Measurements from ENCODE around the gene MOSPD2. TPM values are rescaled to one million over a fixed set of nuclear protein-coding genes. Genes with fewer than 3 reads are reported as not detected.

The MOSPD2 gene
- total and polyA plus RNA-seq, 2 donors (not counting 1 experiment from before 2014, with no cell fraction given) = 16.0 to 30.2 TPM

GRCh38 chrX:14920196-14920595, 47.0 kb downstream of the MOSPD2 start:
- Histone ChIP-seq H3K9me3 (ENCODE audit: control insufficient read depth, insufficient read depth, low read depth, low read length) (no peaks in the 10 kb centered on the region), H3K27ac (ENCODE audit: insufficient read depth, low read length) (no peak overlapping the region), H4K20me1 (ENCODE audit: control insufficient read depth, extremely low read depth, insufficient read depth, low read length) (no peaks in the 10 kb centered on the region), H3K36me3 (ENCODE audit: control insufficient read depth, insufficient read depth, low read length) (no peaks in the 10 kb centered on the region), H3K27me3 (ENCODE audit: control insufficient read depth, insufficient read depth, low read length) (no peaks in the 10 kb centered on the region), H3K79me2 (ENCODE audit: control insufficient read depth, insufficient read depth, low read length) (no peaks in the 10 kb centered on the region), H3K4me3 (replicated peaks in 1 of 4; ENCODE audit: control extremely low read depth in 1 of 4, insufficient read depth in 1 of 4, low read depth in 3 of 4, low read length in 4 of 4) (no peak overlapping the region), H3K4me1 (ENCODE audit: control insufficient read depth, extremely low read depth, insufficient read depth, low read length) (no peaks in the 10 kb centered on the region), H3K9ac (ENCODE audit: insufficient read depth, low read length) (no peak overlapping the region), H2AFZ (ENCODE audit: low read length) (no peak overlapping the region), H3K4me2 (ENCODE audit: extremely low read depth, insufficient read depth, low read length) (no peak overlapping the region)
- DNase-seq (ENCODE audit: low read depth in 2 of 2) = peak; percentile 9 to 82
- TF ChIP-seq EZH2 (IDR thresholded peaks at IDR 0.05; ENCODE audit: low read length, missing control alignments) = no peak
- TF ChIP-seq CTCF (conservative IDR thresholded peaks at IDR 0.05 in 1 of 2, IDR thresholded peaks at IDR 0.05 in 1 of 2; ENCODE audit: low read depth in 1 of 2, low read length in 2 of 2) = no peak

GRCh38 chrX:14922437-14922836, 49.2 kb downstream of the MOSPD2 start:
- Histone ChIP-seq H3K79me2 (ENCODE audit: control insufficient read depth, insufficient read depth, low read length) (no peaks in the 10 kb centered on the region), H3K27me3 (ENCODE audit: control insufficient read depth, insufficient read depth, low read length) (no peaks in the 10 kb centered on the region), H3K4me2 (ENCODE audit: extremely low read depth, insufficient read depth, low read length) (no peak overlapping the region), H3K4me1 (ENCODE audit: control insufficient read depth, extremely low read depth, insufficient read depth, low read length) (no peaks in the 10 kb centered on the region), H3K4me3 (replicated peaks in 1 of 4; ENCODE audit: control extremely low read depth in 1 of 4, insufficient read depth in 1 of 4, low read depth in 3 of 4, low read length in 4 of 4) (no peak overlapping the region), H2AFZ (ENCODE audit: low read length) (no peak overlapping the region), H3K9ac (ENCODE audit: insufficient read depth, low read length) (no peak overlapping the region), H3K27ac (ENCODE audit: insufficient read depth, low read length) (peak overlapping the region; percentile 31), H4K20me1 (ENCODE audit: control insufficient read depth, extremely low read depth, insufficient read depth, low read length) (no peaks in the 10 kb centered on the region), H3K9me3 (ENCODE audit: control insufficient read depth, insufficient read depth, low read depth, low read length) (no peaks in the 10 kb centered on the region), H3K36me3 (ENCODE audit: control insufficient read depth, insufficient read depth, low read length) (no peaks in the 10 kb centered on the region)
- DNase-seq (ENCODE audit: low read depth in 2 of 2) = peak; percentile 67 to 94
- TF ChIP-seq EZH2 (IDR thresholded peaks at IDR 0.05; ENCODE audit: low read length, missing control alignments) (no peak), CTCF (conservative IDR thresholded peaks at IDR 0.05 in 1 of 2, IDR thresholded peaks at IDR 0.05 in 1 of 2; ENCODE audit: low read depth in 1 of 2, low read length in 2 of 2) (no peak)

DNA sequence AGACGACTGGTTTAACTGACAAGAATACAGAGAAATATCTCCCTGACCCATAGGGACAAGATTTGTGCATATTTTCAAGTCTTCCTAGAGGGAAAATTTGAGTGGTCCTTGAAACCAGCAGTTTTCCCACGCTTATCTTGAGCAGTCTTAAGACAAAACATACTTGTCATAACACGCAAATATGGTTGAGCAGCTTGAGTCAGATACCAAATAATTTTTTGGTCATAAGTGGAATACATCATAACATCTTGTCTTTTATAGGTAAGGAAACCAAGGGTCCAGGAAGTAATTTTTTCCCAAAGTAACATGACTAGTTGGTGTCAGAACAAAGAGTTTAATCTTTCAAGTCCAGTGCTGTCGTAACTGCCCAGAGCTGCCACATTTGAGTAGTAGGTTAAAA, 50.5 kb downstream of the MOSPD2 start:
- TF ChIP-seq EZH2 (IDR thresholded peaks at IDR 0.05; ENCODE audit: low read length, missing control alignments) (no peak), CTCF (conservative IDR thresholded peaks at IDR 0.05 in 1 of 2, IDR thresholded peaks at IDR 0.05 in 1 of 2; ENCODE audit: low read depth in 1 of 2, low read length in 2 of 2) (no peak)
- Histone ChIP-seq H3K4me2 (ENCODE audit: extremely low read depth, insufficient read depth, low read length) (no peak overlapping the region), H4K20me1 (ENCODE audit: control insufficient read depth, extremely low read depth, insufficient read depth, low read length) (no peaks in the 10 kb centered on the region), H3K79me2 (ENCODE audit: control insufficient read depth, insufficient read depth, low read length) (no peaks in the 10 kb centered on the region), H3K27me3 (ENCODE audit: control insufficient read depth, insufficient read depth, low read length) (no peaks in the 10 kb centered on the region), H3K27ac (ENCODE audit: insufficient read depth, low read length) (no peak overlapping the region), H3K4me3 (replicated peaks in 1 of 4; ENCODE audit: control extremely low read depth in 1 of 4, insufficient read depth in 1 of 4, low read depth in 3 of 4, low read length in 4 of 4) (no peak overlapping the region), H3K36me3 (ENCODE audit: control insufficient read depth, insufficient read depth, low read length) (no peaks in the 10 kb centered on the region), H3K9me3 (ENCODE audit: control insufficient read depth, insufficient read depth, low read depth, low read length) (no peaks in the 10 kb centered on the region), H2AFZ (ENCODE audit: low read length) (no peak overlapping the region), H3K4me1 (ENCODE audit: control insufficient read depth, extremely low read depth, insufficient read depth, low read length) (no peaks in the 10 kb centered on the region), H3K9ac (ENCODE audit: insufficient read depth, low read length) (no peak overlapping the region)
- no peak for DNase-seq (ENCODE audit: low read depth in 2 of 2)
